Stomach (tissue), 19 donors: ENCODE measurements around the gene BPI. TPM values are rescaled to one million over a fixed set of nuclear protein-coding genes. Genes with fewer than 3 reads are reported as not detected.
A peak's percentile ranks its signal among the peaks of the same experiment; 100 is the strongest.
"Not testable (repeated sequence)": the region's sequence is repeated elsewhere in the genome, so short reads cannot be mapped to it uniquely, and the experiment has no call there.

Experiments used
- DNase-seq, 2 donors: peaks; one replicate each; pipeline versions ENCODE4 v3.0.0 to v3.0.0-alpha.2; 2013 to 2019
- H3K27ac ChIP-seq, 5 donors: fragments of 200-600 bp in 4 of 5; sonication (generic) in 4 of 5; one replicate each; pipeline ENCODE4 v1.5.1; 2013 to 2019; ENCODE audit warnings: mild to moderate bottlenecking in 1 of 5, moderate library complexity in 1 of 5
- H3K27me3 ChIP-seq, 3 donors: fragments of 200-600 bp; sonication (generic); one replicate each; pipeline ENCODE4 v1.5.1; 2017 to 2019; ENCODE audit warnings: mixed run types in 1 of 3
- H3K36me3 ChIP-seq, 4 donors: fragments of 200-600 bp; sonication (generic); 1 replicate in 3 of 4; 2 replicates in 1 of 4; pipeline ENCODE4 v1.5.1; 2016 to 2019
- H3K4me1 ChIP-seq, 4 donors: fragments of 200-600 bp; sonication (generic); one replicate each; pipeline ENCODE4 v1.5.1; 2016 to 2019
- H3K4me3 ChIP-seq, 4 donors: fragments of 200-600 bp; sonication (generic) in 3 of 4; one replicate each; pipeline ENCODE4 v1.5.1; 2016 to 2019; ENCODE audit warnings: mild to moderate bottlenecking in 1 of 4
- H3K9me3 ChIP-seq, 4 donors: fragments of 200-600 bp; sonication (generic); one replicate each; pipeline ENCODE4 v1.5.1; 2016 to 2019
- EP300 ChIP-seq: sonication (generic); formaldehyde crosslinking; IDR thresholded peaks from one replicate; pipeline ENCODE4 v1.6.1; 2017; ENCODE audit warnings: antibody characterized with exemption
- POLR2A ChIP-seq, 4 donors: fragments of 450-650 bp; IDR thresholded peaks; one replicate each; pipeline ENCODE4 v1.6.1; 2016; ENCODE audit warnings: antibody characterized with exemption in 4 of 4, control low read depth in 2 of 4, mild to moderate bottlenecking in 1 of 4, moderate library complexity in 1 of 4
- POLR2AphosphoS5 ChIP-seq, 3 donors: sonication (generic); formaldehyde crosslinking; IDR thresholded peaks; one replicate each; pipeline ENCODE4 v1.6.1; 2016; ENCODE audit warnings: antibody characterized with exemption in 3 of 3
- WGBS, 5 donors: extraction: QIAGEN DNeasy Blood & Tissue Kit in 3 of 5; methylation state at CpG; one replicate each; pipeline versions ENCODE4 v1.1.5 to v1.1.7; 2013 to 2018; 5-methylcytosine and 5-hydroxymethylcytosine counted together
- intact Hi-C: fragments of 100-400 bp; cut with DNase I; formaldehyde crosslinking; loops from one replicate; pipeline ENCODE4 v1.15.1; 2023; ENCODE audit warnings: low total_unique reads
- long read RNA-seq, 10 donors: transcript quantifications; one replicate each; lab custom pipeline, GENCODE V29; 2026
- polyA plus RNA-seq, 3 donors: library from polyadenylated mRNA; stranded (reverse); fragments of 200-250 nt; gene quantifications; one replicate each; pipeline ENCODE4 v1.2.3, GENCODE V29; 2013
- total RNA-seq, 5 donors: library from RNA; depleted of rRNA; stranded (reverse); fragments of >200 nt; gene quantifications; one replicate each; pipeline versions ENCODE4 v1.1.0 to v1.2.3, GENCODE V29; 2014 to 2016
- TF ChIP-seq, protein P1 (sequence below), 7 experiments: fragments of 450-650 bp in 4 of 7; fragments of 200-600 bp in 3 of 7; sonication (generic) in 3 of 7; IDR thresholded peaks; one replicate each; pipeline ENCODE4 v1.5.1; 2016 to 2019; ENCODE audit warnings: antibody characterized with exemption in 7 of 7, control low read depth in 2 of 7, mild to moderate bottlenecking in 1 of 7
- donor health status: healthy with polysubstance abuse.
- donor health status: Bipolar disorder and iron deficiency.
- donor health status: healthy.

The BPI gene
- total RNA-seq (1 to 10 TPM in 2 of 5 donors, not detected in 3; 1.3 to 4.8 TPM), polyA plus RNA-seq (under 1 TPM in 2 of 3 donors, not detected in 1; 0.13 to 0.44 TPM)
- long read RNA-seq, donor 1: 0 reads
- long read RNA-seq, donor 2: 0 reads
- long read RNA-seq, donor 3: 0 reads
- long read RNA-seq, donor 4: 0 reads
- long read RNA-seq, donor 5: 0 reads
- long read RNA-seq, donor 6: 0 reads
- long read RNA-seq, donor 7: 0 reads
- long read RNA-seq, donor 8: 0 reads
- long read RNA-seq, donor 9: 0 reads
- long read RNA-seq, donor 10: 0 reads

DNA sequence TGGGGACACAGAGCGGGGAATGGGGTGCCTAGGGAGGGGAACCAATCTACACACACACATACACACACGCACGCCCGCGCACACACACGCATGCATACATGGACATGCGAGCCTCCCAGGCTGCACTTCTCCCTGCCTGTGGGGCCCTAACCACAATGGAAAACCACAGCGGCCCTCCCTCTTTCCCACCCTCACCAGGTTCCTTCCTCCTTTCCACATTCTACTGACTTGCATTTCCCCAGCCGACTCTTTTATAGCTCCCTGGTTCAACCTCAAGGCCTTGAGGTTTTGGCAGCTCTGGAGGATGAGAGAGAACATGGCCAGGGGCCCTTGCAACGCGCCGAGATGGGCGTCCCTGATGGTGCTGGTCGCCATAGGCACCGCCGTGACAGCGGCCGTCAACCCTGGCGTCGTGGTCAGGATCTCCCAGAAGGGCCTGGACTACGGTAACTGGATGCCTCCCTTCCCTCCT is at the start of gene BPI:
Gene BPI (plus strand): TSS at position 249 of the 472 bp plus-strand sequence. CDS start 68 bp downstream, at position 317.
- Histone ChIP-seq H3K27ac (no peak within 1 kb of the TSS), H3K4me1 (peaks cover 0 to 43% (median 9%) of the 10 kb centered on the region in 4 donors), H3K27me3 (peaks cover 0 to 51% (median 4%) of the 10 kb centered on the region in 3 donors), H3K4me3 (no peak within 1 kb of the TSS), H3K9me3 (no peaks in the 10 kb centered on the region), H3K36me3 (no peaks in the 10 kb centered on the region)
- intact Hi-C loops: no loop called here
- DNase-seq: peak; percentile 29 to 33
- 65 to 84% (median 75%) methylated on average over 21 of the region's 21 CpGs for WGBS, 5 donors
- no peak for TF ChIP-seq POLR2A (IDR thresholded peaks at IDR 0.05)
- no peak for TF ChIP-seq EP300
- TF ChIP-seq, protein P1, sequence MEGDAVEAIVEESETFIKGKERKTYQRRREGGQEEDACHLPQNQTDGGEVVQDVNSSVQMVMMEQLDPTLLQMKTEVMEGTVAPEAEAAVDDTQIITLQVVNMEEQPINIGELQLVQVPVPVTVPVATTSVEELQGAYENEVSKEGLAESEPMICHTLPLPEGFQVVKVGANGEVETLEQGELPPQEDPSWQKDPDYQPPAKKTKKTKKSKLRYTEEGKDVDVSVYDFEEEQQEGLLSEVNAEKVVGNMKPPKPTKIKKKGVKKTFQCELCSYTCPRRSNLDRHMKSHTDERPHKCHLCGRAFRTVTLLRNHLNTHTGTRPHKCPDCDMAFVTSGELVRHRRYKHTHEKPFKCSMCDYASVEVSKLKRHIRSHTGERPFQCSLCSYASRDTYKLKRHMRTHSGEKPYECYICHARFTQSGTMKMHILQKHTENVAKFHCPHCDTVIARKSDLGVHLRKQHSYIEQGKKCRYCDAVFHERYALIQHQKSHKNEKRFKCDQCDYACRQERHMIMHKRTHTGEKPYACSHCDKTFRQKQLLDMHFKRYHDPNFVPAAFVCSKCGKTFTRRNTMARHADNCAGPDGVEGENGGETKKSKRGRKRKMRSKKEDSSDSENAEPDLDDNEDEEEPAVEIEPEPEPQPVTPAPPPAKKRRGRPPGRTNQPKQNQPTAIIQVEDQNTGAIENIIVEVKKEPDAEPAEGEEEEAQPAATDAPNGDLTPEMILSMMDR (IDR thresholded peaks at IDR 0.05): no peak
- no peak for TF ChIP-seq POLR2AphosphoS5 (IDR thresholded peaks at IDR 0.05)

DNA sequence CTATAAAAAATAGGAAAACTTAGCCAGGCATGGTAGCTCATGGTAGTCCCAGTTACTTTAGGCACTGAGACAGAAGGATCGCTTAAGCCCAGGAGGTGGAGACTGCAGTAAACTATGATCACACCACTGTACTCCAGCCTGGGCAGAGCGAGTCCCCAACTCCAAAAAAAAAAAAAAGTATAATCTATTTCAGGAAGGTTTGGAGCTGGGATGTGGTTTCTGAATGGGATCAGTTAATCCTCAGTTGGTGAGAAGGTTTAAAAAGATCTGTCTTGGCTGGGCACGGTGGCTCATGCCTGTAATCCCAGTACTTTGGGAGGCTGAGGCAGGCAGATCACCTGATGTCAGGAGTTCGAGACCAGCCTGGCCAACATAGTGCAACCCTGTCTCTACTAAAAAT is 49.3 kb upstream of the BPI start:
- intact Hi-C loops, H3K36me3 ChIP-seq, H3K9me3 ChIP-seq, DNase-seq, H3K4me3 ChIP-seq: not testable (repeated sequence)
- Histone ChIP-seq H3K4me1 (peaks cover 0 to 38% (median 13%) of the 10 kb centered on the region in 4 donors), H3K27me3 (peaks cover 0 to 14% (median 5%) of the 10 kb centered on the region in 3 donors), H3K27ac (peak overlapping the region in 4 of 5 donors; percentile 47 to 79 (median 68))
- WGBS, 5 donors: 68 to 92% (median 79%) methylated on average over 4 of the region's 4 CpGs

DNA sequence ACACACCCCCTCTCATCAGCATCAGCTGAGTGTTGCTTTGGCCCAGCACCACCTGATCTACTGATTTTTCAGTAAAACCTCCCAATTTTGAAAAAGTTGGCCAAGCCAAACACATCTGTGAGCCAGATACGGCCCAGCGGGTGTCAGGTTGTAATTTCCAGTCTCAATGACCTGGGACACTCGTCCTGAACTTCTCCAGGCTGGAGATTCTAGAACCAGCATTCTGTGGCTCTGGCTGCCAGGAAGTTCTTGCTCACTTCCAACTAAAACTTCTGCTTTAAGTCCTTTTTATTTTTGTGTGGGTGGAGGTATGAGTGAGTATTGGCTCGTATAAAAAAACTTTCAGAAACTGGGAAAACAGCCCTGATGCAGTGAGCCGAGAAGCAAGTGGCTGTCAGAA is 48.6 kb upstream of the BPI start:
- peak in 1 of 2 donors; percentile 52 for DNase-seq
- TF ChIP-seq POLR2A (IDR thresholded peaks at IDR 0.05): no peak
- TF ChIP-seq, protein P1 (IDR thresholded peaks at IDR 0.05): no peak
- TF ChIP-seq POLR2AphosphoS5 (IDR thresholded peaks at IDR 0.05): peak in 1 of 3 donors; percentile 22
- Histone ChIP-seq H3K27ac (peak overlapping the region in 4 of 5 donors; percentile 47 to 79 (median 68)), H3K36me3 (no peaks in the 10 kb centered on the region), H3K4me3 (no peak overlapping the region), H3K27me3 (peaks cover 0 to 22% (median 9%) of the 10 kb centered on the region in 3 donors), H3K4me1 (peaks cover 7 to 38% (median 18%) of the 10 kb centered on the region in 4 donors), H3K9me3 (no peaks in the 10 kb centered on the region)
- 46 to 74% (median 68%) methylated on average over 5 of the region's 5 CpGs for WGBS, 5 donors
- intact Hi-C loops: no loop called here

DNA sequence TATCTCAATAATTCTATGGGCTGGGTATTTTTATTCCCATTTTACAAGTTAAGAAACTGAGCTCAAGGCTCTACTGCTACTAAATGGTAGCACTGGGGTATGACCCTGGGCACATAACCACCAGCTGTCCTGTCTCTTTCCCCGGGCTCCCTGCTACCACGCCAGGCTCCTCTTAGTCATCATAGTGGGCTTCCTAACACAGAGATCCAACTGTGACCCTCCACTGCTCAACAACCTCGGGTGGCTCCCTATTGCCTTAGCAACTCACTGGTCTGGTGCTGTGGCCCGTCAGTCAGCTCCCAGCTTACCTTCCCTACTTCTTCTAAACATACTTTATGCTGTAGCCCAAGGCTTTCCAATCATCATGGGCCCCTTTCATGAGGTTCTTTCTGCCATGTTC is 47.9 kb upstream of the BPI start:
- peak overlapping the region in 4 of 5 donors; percentile 47 to 79 (median 68) for H3K27ac ChIP-seq

More for the DNA sequence above, 47.9 kb upstream of the BPI start:
- intact Hi-C loops: no loop called here
- peaks cover 9 to 45% (median 23%) of the 10 kb centered on the region in 4 donors for H3K4me1 ChIP-seq
- no peak for DNase-seq
- H3K9me3 ChIP-seq: no peaks in the 10 kb centered on the region
- no peak overlapping the region for H3K4me3 ChIP-seq
- no peaks in the 10 kb centered on the region for H3K36me3 ChIP-seq
- H3K27me3 ChIP-seq: peaks cover 0 to 28% (median 15%) of the 10 kb centered on the region in 3 donors
- WGBS, 5 donors: 73 to 82% (median 77%) methylated on average over 4 of the region's 4 CpGs
- TF ChIP-seq, protein P1 (IDR thresholded peaks at IDR 0.05): no peak
- TF ChIP-seq POLR2A (IDR thresholded peaks at IDR 0.05) (no peak), EP300 (no peak), POLR2AphosphoS5 (IDR thresholded peaks at IDR 0.05) (no peak)
